Activated T-helper 2 cell treated with anti-CD3 and anti-CD28 coated beads, Interferon-gamma antibody, Interleukin-2, Interleukin-4, amounts not matched to agents 10 μg/mL and 5 μg/mL and 100 μg/mL, durations not matched to agents 14 hours and 24 hours and 36 hours (primary cell): Measurements from ENCODE around the gene WDFY4. TPM values are rescaled to one million over a fixed set of nuclear protein-coding genes. Genes with fewer than 3 reads are reported as not detected.

ENCODE experiments used
- DNase-seq: peaks from one replicate; pipeline ENCODE4 v3.0.0; 2021; ENCODE audit warnings: low spot score
- H3K27ac Mint-ChIP-seq: one replicate; pipeline ENCODE4 v1.8.0; 2021; ENCODE audit warnings: mixed read lengths
- H3K27me3 Mint-ChIP-seq: one replicate; pipeline ENCODE4 v1.8.0; 2021; ENCODE audit warnings: low read depth, mixed read lengths
- H3K36me3 Mint-ChIP-seq: one replicate; pipeline ENCODE4 v1.8.0; 2021; ENCODE audit warnings: low read depth, mixed read lengths
- H3K4me1 Mint-ChIP-seq: one replicate; pipeline ENCODE4 v1.8.0; 2021; ENCODE audit warnings: low read depth, mixed read lengths
- H3K4me3 Mint-ChIP-seq: one replicate; pipeline ENCODE4 v1.8.0; 2021; ENCODE audit warnings: low read depth, mild to moderate bottlenecking, moderate library complexity, mixed read lengths
- H3K9me3 Mint-ChIP-seq: one replicate; pipeline ENCODE4 v1.8.0; 2021; ENCODE audit warnings: mixed read lengths
- intact Hi-C: fragments of 100-400 bp; cut with micrococcal nuclease; formaldehyde crosslinking; loops from one replicate; pipeline ENCODE4 v1.15.1; 2023
- total RNA-seq: library from RNA; stranded (reverse); gene quantifications from 2 replicates; pipeline ENCODE4 v1.2.3, GENCODE V29; 2022

Gene WDFY4
- total RNA-seq, 1 donor from 2014 or later: 0.21 TPM

GRCh38 chr10:48779546-48780152 lies 95.0 kb downstream of the WDFY4 start:
- intact Hi-C loops: no loop called here
- DNase-seq: no peak
- Mint-ChIP-seq H3K9me3 (no peaks in the 10 kb centered on the region), H3K36me3 (no peaks in the 10 kb centered on the region), H3K27ac (no peak overlapping the region), H3K4me1 (no peaks in the 10 kb centered on the region), H3K27me3 (peaks cover 6% of the 10 kb centered on the region), H3K4me3 (no peak overlapping the region)

DNA sequence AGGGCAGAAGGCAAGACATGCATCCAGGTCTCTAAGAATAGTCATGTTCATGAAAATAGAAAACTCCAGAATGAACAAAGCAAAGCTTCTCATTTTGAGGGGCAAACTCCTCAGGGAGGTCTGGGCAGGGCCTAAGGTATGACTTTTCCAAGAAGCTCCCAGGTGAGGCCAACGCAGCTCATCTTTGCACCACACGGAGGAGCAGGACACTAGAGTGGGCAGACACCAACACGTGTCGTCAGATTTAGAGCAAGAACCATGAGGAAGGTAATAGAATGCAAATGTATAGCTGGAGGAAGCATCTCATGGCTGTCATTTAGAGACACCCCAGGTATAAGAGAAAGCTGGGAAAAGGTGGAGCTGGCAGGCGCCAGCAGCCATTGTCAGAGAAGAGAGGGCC lies 95.7 kb downstream of the WDFY4 start:
- intact Hi-C loops: no loop called here
- no peaks in the 10 kb centered on the region for H3K4me1 Mint-ChIP-seq
- peaks cover 6% of the 10 kb centered on the region for H3K27me3 Mint-ChIP-seq
- H3K4me3 Mint-ChIP-seq: no peak overlapping the region
- no peaks in the 10 kb centered on the region for H3K36me3 Mint-ChIP-seq
- no peak overlapping the region for H3K27ac Mint-ChIP-seq
- DNase-seq: peak; percentile 5
- H3K9me3 Mint-ChIP-seq: no peaks in the 10 kb centered on the region

DNA sequence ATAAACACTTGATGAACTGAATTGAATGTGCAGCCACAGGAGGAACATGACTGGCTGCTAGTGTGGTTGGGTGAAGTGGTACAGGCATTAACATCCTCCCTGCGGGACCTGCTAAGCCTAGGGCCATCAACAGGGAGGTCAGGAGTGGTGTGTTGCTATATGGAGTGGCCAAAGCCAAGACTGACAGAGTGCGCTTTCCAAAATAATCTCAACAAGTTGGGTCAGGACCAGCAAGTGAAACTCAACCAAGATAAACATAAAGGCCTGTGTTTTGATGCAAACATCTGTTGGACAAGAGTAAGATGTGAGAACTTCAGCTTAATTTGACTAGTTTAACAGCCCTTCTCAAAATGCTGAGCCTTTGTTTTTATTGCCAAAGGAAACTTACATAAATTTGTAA lies 97.7 kb downstream of the WDFY4 start:
- H3K27ac Mint-ChIP-seq: no peak overlapping the region
- no peaks in the 10 kb centered on the region for H3K36me3 Mint-ChIP-seq
- no peaks in the 10 kb centered on the region for H3K4me1 Mint-ChIP-seq
- H3K4me3 Mint-ChIP-seq: no peak overlapping the region
- intact Hi-C loops: no loop called here
- peaks cover 9% of the 10 kb centered on the region for H3K27me3 Mint-ChIP-seq
- H3K9me3 Mint-ChIP-seq: no peaks in the 10 kb centered on the region
- no peak for DNase-seq

GRCh38 chr10:48784031-48784430 lies 99.4 kb downstream of the WDFY4 start:
- Mint-ChIP-seq H3K4me1 (no peaks in the 10 kb centered on the region), H3K36me3 (no peaks in the 10 kb centered on the region), H3K27ac (no peak overlapping the region), H3K4me3 (no peak overlapping the region), H3K27me3 (peaks cover 9% of the 10 kb centered on the region), H3K9me3 (no peaks in the 10 kb centered on the region)
- no peak for DNase-seq
- intact Hi-C loops: no loop called here

DNA sequence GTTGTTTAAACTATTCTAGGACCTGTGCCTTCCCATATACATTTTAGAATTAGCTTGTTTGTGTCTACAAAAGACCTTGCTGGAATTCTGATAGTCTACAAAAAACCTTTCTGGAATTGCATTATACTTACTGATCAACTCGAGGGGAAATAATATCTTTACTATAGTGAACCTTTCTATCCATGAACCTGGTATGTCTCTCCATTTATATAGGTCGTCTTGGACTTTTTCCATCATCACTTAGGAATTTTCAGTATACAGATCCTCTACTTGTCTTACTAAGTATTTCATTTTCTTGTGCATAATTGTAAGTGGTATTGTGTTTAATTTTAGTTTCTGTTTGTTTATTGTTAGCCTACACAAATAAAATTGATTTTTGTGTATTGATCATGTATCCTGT lies 101.1 kb downstream of the WDFY4 start:
- no peak overlapping the region for H3K4me3 Mint-ChIP-seq
- intact Hi-C loops: no loop called here
- H3K27me3 Mint-ChIP-seq: peaks cover 8% of the 10 kb centered on the region
- no peak for DNase-seq
- H3K9me3 Mint-ChIP-seq: no peaks in the 10 kb centered on the region
- H3K36me3 Mint-ChIP-seq: no peaks in the 10 kb centered on the region
- H3K27ac Mint-ChIP-seq: no peak overlapping the region
- H3K4me1 Mint-ChIP-seq: no peaks in the 10 kb centered on the region

GRCh38 chr10:48786606-48787282 lies 102.1 kb downstream of the WDFY4 start:
- no peak overlapping the region for H3K27ac Mint-ChIP-seq
- intact Hi-C loops: no loop called here
- DNase-seq: no peak
- H3K27me3 Mint-ChIP-seq: peaks cover 6% of the 10 kb centered on the region
- no peaks in the 10 kb centered on the region for H3K4me1 Mint-ChIP-seq
- H3K36me3 Mint-ChIP-seq: no peaks in the 10 kb centered on the region
- no peak overlapping the region for H3K4me3 Mint-ChIP-seq
- no peaks in the 10 kb centered on the region for H3K9me3 Mint-ChIP-seq

GRCh38 chr10:48788554-48788953 lies 103.9 kb downstream of the WDFY4 start:
- Mint-ChIP-seq H3K27me3 (peaks cover 4% of the 10 kb centered on the region), H3K36me3 (no peaks in the 10 kb centered on the region), H3K27ac (no peak overlapping the region), H3K9me3 (no peaks in the 10 kb centered on the region), H3K4me1 (no peaks in the 10 kb centered on the region), H3K4me3 (no peak overlapping the region)
- no peak for DNase-seq
- intact Hi-C loops: no loop called here

- Mint-ChIP-seq H3K4me1 (no peaks in the 10 kb centered on the region), H3K36me3 (no peaks in the 10 kb centered on the region), H3K4me3 (no peak overlapping the region), H3K27ac (no peak overlapping the region), H3K27me3 (peaks cover 4% of the 10 kb centered on the region), H3K9me3 (no peaks in the 10 kb centered on the region)
- intact Hi-C loops: loop anchor here (10.0 kb wide), 1 partner anchor 485 kb away; the partner anchor contains the start of gene MAPK8
- no peak for DNase-seq
Measured at GRCh38 chr10:48789486-48790456, 105.1 kb downstream of the WDFY4 start.

DNA sequence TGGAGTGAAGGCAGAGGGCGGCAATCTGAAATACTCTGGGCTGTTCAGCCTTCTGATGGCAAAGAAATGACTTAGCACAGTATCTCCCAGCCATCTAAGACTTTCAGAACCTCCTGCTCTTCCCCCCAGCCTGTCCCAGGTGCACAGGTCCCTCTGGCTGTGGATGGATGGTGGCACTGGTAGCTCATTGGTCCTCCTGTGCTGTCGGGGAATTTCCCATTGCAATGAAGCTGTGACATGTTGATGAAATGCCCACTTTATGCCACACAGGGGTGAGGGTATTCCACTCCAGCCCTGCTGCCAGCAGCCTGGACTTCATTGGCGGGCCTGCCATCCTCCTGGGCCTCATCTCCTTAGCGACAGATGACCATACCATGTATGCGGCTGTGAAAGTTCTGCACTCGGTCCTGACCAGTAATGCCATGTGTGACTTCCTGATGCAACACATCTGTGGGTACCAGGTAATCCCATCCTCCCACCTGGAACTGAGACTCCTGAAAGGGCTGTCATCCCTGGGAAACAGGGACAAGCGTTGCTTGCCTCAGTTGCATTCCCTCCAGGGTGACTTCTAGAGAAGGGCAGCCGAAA lies 105.9 kb downstream of the WDFY4 start:
- H3K4me3 Mint-ChIP-seq: no peak overlapping the region
- H3K4me1 Mint-ChIP-seq: no peaks in the 10 kb centered on the region
- no peaks in the 10 kb centered on the region for H3K9me3 Mint-ChIP-seq
- no peaks in the 10 kb centered on the region for H3K36me3 Mint-ChIP-seq
- no peak overlapping the region for H3K27ac Mint-ChIP-seq
- no peak for DNase-seq
- peaks cover 4% of the 10 kb centered on the region for H3K27me3 Mint-ChIP-seq
- intact Hi-C loops: loop anchor here (10.0 kb wide), 1 partner anchor 486 kb away; the partner anchor contains the start of gene MAPK8

DNA sequence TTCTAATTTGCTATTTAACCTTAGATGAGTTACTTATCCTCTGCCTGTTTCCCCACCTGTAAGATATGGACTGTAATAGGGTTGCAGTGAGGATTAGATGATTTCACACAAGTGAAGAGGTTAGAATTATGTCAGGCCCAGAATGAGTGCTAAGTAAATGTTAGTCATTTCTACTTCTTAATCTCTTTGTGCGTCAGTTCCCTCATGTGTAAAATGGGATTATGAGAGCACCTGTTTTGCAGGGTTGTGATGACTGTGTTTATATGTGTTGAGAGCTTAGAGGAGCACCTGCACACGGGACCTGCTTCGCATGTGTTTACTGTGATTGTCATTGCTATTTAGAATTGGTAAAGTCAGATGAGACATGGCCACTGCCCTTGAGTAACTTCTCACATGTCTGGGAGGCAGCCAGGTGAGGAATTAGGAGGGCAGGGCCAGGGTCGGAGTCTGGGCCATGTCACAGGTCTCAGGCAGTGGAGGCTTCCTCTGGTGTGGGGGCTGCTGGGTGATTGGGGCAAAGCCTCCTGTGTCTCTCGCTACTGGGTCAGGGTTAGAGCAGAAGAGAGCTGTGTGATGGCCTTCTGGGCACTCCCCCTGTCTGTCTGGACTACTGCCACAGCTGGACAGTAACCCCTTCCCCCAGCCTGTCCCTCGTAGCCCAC lies 106.7 kb downstream of the WDFY4 start:
- Mint-ChIP-seq H3K27me3 (no peaks in the 10 kb centered on the region), H3K36me3 (no peaks in the 10 kb centered on the region), H3K27ac (no peak overlapping the region), H3K4me3 (no peak overlapping the region), H3K4me1 (no peaks in the 10 kb centered on the region), H3K9me3 (no peaks in the 10 kb centered on the region)
- no peak for DNase-seq
- intact Hi-C loops: loop anchor here (10.0 kb wide), 1 partner anchor 487 kb away; the partner anchor contains the start of gene MAPK8

DNA sequence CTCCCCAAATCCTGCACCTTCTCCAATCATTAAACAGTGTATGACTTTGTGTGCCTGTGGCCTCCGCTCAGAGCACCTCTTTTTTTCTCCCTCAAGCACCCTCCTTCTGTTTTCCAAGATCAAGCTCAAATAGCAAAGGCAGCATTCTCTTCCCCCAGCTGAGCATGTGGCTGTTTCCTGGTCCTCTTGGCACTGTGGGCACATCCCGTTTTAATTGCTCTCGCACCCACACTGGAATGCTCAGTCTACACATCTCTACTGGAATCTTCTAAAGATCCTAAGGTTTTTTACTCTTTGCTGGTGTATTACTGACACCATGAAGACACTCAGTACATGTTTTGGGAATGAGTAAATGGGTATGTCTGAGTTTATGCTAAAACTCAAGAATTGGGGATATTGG lies 107.4 kb downstream of the WDFY4 start:
- H3K27me3 Mint-ChIP-seq: no peaks in the 10 kb centered on the region
- no peak overlapping the region for H3K4me3 Mint-ChIP-seq
- no peaks in the 10 kb centered on the region for H3K36me3 Mint-ChIP-seq
- intact Hi-C loops: loop anchor here (10.0 kb wide), 1 partner anchor 487 kb away; the partner anchor contains the start of gene MAPK8
- H3K4me1 Mint-ChIP-seq: no peaks in the 10 kb centered on the region
- DNase-seq: no peak
- H3K9me3 Mint-ChIP-seq: no peaks in the 10 kb centered on the region
- H3K27ac Mint-ChIP-seq: no peak overlapping the region

GRCh38 chr10:48792687-48793096 lies 108.0 kb downstream of the WDFY4 start:
- intact Hi-C loops: loop anchor here (10.0 kb wide), 1 partner anchor 488 kb away; the partner anchor contains the start of gene MAPK8
- Mint-ChIP-seq H3K4me1 (no peaks in the 10 kb centered on the region), H3K4me3 (no peak overlapping the region), H3K27me3 (no peaks in the 10 kb centered on the region), H3K27ac (no peak overlapping the region), H3K9me3 (no peaks in the 10 kb centered on the region), H3K36me3 (no peaks in the 10 kb centered on the region)
- DNase-seq: no peak
